ENCODE results near the gene TIMD4.

Gene TIMD4

DNA sequence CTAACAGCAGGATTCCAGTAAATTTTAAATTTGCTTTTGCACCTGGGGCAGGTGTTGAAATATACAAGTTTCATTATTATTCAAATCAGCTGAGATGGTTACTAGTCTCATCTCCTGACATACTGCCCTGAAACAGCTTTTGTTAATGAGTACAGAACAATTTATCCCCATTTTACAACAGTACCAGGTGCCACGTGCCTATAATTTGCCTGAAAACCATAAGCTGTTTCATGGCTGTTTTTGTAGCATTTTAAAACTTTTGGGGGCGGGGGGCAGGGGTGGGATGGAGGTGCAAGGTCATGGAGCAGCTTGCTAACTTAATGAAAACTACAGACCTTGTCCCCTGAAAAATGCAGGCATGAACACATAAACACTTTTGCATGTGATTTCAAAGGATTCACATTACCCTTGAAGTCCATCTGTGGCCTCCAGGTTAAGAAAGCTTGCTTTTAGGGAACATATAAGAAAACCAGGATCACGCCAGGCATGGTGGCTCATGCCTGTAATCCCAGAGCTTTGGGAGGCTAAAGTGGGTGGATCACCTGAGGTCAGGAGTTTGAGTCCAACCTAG lies 42.1 kb downstream of the TIMD4 start:
- peak; percentile 17 for DNase-seq

DNA sequence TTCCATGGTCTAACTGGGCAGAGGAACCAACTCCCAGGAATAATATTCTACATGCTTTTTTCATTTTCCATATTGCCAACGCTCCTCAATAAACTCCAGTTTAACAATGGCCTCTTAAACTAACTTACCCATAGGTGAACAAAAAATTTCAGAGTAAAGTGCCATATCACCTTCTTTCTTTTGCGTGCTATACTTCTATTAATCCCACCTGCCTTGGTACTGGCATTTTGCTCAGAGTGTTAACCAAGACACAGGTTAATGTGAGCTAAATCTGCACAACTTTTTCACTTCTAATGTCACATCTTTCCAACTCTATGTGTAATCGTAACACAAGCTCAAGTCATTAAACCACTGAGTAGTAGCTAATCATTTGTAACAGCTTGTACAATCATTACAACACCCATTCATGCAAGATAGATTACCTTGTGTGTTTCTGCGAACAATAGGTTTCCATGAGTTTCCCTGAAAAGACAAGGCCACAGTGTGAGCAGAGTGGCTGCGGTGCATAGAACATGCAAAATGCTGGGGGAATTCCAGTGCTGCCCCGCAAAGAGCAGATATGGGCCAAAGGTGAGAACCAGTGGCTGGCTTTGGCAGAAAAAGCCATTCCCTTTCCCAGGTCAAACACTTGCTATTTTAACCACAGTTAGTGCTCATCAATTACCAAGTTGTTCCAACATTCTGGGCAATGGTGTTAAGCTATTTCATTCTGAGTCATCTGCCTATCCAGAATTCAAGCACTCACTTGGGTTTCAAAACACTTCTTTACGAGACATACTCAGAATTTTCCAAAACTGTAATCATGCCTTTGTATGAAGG lies 42.8 kb downstream of the TIMD4 start:
- peak; percentile 26 for DNase-seq

DNA sequence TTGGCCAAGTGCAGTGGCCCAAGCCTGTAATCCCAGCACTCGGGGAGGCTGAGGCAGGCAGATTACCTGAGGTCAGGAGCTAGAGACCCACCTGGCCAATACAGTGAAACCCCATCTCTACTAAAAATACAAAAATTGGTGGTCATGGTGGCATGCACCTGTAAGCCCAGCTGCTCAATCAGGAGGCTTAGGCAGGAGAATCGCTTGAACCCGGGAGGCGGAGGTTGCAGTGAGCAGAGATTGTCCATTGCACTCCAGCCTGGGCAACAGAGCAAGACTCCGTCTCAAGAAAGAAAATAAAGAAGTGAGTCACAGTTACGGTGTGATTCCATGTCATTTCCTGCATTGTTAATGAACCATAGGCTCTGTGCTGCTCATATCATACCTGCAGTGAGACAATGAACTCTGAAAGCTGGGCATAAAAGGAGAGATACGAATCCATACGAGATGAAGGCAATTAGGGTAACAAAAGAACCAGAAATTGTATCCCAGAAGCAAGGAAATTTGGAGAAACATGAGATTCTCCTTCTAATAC lies 44.6 kb downstream of the TIMD4 start:
- DNase-seq = peak; percentile 22

DNA sequence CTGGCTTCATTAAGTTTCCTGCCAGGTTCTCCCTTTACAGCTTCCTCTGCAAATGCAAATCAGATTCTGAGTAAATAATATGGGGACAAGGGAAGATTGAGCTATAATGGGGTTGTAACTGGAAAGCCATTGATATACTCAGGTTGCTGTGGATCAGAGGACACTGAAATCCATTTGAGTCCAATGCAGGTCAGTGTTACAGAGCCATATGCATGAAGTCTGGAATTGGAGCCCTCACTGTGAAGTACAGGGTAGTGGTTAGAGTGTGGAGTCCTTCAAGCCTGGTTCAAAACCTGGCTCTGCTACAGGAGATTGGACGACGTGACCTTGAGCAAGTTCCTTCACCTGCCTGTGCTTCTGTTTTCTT lies 48.7 kb downstream of the TIMD4 start:
- no peak for DNase-seq

DNA sequence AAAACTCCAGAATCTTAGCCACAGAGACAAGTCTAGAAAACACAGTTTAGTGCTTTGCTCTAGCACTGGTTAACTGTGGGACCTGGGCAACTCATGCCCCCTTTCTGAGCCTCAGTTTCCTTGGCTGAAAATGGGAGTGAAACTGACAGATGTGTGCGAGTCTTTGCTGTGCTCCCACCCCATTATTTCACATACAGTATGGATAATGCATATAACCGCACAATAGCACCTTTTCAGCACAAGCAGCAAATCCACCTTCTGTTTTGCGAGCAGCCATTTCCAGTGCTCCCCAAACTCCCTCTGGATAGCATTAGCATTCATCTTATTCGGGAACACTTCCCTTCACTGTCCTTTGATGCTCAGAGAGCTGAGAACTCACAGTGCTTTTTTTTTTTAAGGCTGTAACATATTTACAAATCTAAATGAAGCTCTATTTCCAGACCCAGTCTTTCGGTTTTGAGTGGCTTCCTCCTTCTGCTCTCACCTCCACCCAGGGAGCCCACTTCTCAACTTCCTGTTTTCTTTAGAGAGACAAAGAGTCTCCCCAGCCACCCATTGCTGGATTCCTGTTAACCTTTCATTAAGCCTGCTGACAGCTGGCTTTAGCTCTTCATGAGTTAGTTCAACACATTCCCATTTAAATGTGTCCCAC lies 49.2 kb downstream of the TIMD4 start:
- DNase-seq = peak; percentile 99

DNA sequence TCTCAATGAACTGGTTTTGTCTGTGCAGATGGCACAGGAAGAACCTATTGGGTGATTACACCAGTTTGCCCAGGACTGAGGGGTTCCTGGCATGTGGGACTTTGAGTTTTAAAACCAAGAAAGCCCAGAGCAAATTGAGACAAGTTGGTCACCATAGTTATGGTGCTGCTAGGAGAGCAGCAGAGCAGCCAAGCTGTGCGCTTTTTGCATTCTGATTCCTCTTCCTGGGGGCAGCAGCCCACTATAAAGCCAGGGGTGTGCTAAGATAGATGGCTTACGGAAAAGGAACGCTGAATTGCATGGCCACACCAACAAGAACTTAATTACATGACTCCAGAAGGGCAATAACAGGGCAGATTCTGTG lies 49.7 kb downstream of the TIMD4 start:
- no peak for DNase-seq

DNA sequence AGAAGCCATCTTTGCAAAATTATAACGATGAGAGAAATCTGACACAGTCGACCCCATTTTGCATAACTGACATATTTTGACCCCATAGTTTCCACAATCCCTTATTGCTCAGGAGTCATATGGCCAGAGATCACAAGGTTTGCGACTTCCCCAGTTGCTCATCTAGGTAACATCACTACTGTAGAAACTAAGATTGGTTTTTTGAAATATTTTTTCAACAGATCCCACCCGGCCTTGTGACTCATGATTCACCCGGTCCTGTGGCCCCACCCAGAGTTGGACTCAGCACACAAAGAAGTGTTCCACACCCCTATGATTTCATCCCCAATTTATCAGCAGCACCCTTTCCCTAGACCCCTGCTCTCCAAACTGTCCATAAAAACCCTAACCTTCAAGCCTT lies 50.2 kb downstream of the TIMD4 start:
- no peak for DNase-seq

DNA sequence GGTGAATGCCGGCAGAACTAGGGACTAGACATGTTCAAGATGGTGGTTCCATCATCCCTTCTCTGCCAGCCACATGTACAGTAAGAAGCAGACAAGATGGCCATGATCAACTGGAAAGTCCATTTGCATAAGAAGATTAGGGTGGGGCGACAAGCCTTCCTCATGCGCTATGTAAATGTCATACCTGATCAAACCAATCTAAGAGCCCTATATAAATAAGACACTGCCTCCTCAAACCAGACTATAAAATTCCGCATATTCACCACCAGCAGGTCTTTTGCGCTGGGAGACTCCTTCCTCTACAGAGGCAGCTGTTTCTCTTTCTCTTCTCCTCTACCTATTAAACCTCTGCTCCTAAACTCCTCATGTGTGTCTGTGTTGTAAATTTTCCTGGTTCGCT lies 53.8 kb downstream of the TIMD4 start:
- no peak for DNase-seq

DNA sequence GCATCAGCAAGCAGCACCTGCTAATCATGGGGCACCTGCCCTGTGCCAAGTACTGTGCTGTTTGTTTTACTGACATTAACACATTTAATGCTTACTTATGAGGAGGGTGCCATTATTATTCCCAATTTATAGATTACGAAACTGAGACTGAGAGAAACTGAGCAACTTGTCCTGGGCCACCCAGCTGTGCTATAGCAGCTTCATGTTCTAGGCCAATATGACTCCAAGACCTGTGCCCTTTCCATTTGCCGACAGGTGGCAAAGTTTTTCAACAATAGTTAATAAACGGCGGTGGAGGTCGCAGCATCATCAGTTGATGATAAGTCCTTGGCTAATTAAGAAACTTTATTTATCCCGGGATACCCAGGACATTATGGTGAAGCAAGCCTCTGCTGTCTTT lies 55.4 kb downstream of the TIMD4 start:
- no peak for DNase-seq

DNA sequence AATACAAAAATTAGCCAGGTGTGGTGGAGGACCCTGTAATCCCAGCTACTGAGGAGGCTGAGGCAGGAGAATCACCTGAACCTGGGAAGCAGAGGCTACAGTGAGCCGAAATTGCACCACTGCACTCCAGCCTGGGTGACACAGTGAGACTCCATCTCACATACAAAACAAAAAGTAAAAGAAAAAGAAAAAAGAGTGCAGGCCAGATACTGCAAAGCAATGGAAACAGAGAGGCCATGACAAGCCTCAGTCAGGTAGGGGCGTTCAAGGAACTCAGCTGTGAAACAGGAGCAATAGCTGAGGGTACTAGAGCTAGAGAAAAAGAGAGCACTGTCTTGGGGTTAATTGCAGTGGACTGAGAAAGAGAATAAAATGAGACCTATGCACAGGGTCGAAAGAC lies 56.2 kb downstream of the TIMD4 start:
- DNase-seq = no peak

DNA sequence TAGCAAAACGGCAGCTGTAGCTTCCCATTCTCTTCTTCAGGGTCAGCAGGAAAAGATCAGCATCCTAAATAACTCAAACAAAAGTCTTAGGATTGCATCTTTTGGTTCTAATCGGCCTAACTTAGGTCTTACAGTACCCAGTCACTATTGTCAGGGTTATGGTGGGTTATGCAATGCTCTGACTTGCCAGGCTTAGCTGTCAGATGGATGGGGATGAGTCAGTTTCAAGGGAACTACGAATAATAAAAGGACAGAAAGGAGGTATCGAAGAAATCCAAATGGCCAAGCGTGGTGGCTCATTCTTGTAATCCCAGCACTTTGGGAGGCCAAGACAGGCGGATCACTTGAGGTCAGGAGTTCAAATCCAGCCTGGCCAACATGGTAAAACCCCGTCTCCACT lies 66.5 kb downstream of the TIMD4 start:
- no peak for DNase-seq

DNA sequence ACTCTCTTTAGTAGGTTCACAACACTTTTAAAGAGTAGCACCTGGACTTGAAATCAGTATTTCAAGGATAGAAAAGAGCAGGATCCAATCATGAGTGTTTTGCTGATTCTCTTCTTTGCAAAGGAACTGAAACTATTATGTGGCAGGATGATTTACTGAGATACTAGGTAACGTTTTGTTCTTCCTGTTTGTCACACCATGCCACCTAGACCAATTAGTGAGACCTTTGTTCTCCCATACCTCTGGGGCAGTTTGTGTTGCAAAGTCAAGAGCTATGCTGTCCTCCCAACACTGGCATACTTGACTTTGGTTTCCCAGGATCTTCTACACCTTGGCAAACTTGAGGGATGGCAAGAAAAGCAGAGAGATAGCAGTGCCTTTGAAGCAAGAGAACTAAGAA lies 69.5 kb downstream of the TIMD4 start:
- peak; percentile 13 for DNase-seq

DNA sequence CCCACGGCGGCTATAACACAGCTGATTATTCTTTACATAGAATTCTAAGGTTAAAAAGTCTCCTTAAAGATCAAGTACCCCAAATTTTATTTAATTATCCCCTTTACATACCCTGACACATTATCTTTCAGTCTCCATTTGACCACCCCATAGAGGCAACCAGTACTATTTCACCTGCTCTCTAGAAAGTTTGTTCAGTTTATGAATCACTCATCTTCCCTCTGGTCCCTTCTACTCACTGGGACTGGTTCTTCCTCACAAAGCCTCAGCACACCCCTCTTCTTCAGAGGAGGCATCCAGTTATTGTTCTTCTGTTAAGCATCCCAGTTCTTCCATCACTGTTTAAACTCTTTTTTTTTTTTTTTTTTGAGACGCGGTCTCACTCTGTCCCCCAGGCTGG lies 70.2 kb downstream of the TIMD4 start:
- DNase-seq = no peak

DNA sequence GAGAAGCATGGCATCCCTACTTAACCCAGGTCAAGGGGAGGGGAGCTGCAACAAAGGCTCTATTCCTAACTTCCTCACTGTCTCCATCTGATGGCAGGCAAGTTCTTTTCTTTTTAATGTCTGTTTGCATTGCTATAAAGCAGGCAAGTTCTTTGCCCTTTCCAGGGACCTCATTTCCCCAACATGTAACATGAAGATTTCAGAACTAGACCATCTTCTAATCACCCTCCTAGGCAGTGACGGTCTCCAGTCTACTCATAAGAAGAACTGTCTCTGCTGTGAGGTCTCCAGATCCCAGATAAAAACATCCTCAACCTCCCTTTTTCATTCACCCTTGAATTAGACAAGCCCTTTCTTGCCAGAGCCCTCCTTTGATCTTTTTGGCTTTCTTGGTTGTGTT lies 70.8 kb downstream of the TIMD4 start:
- peak; percentile 60 for DNase-seq

DNA sequence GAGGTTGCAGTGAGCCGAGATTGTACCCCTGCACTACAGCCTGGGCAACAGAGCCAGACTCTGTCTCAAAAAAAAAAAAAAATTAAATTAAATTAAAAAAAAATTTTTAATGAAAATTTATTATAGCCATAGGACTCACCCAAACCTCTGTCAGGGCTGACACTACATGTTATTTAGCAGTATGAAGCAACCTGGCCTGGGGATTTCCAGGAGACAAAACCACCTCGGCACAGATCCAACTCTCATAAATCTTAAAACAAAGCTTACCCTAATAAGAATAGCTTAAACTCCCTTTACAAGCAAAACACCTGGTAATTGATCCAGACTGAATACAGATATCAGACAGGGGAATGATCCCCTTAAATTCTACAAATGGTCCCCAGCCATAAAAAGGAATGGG lies 74.5 kb downstream of the TIMD4 start:
- peak; percentile 92 for DNase-seq

DNA sequence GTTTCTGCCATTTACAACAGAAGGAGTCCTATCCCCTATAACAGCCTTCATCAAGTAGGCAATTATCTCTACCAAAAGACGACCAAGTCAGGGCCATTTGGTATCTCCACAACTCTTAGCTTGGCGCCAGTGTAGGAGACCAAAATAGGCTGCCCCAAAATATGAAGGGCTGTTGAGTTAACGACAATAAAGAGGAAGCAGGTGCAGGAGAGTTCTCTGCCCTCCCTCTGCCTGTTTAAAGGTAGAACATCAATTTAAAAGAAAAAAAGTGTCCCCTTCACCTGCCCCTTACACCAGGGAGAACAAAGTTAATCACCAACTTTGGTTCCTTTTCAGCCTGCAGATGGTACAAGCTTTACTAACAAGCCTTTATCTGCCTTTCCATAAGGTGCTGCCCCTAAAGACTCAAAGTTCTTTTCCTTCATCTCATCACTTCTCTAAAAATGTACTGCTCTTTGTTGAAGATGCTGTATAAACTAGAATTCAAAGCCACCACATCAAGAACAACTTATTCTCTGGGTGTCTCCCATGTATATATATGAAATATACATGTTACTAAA lies 79.6 kb downstream of the TIMD4 start:
- peak; percentile 16 for DNase-seq

DNA sequence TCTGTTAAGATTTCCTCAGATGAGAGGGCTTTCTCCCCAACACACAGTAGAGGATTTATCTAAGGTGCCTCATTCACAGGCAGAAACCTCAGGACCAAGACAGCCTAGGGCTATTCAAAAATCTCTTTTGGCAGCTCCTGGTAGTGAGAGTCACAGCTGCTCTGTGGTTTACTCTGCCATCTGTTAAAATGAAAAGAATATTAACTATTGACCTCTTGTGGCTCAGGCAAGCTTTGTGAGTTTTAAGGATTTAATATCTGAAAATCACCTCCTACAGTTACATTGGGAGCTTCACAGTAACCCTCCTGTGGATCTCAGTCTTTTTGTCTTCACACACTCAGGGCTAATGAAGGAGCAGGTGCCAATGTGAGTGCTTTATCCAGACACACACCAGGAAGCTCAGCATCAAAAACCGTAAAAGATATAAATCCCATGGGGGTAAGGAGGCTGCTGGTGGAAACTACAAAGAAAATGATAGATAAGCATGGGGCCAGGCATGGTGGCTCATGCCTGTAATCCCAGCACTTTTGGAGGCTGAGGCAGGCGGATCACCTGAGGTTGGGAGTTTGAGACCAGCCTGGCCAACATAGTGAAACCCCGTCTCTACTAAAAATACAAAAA lies 83.3 kb downstream of the TIMD4 start:
- peak; percentile 96 for DNase-seq

DNA sequence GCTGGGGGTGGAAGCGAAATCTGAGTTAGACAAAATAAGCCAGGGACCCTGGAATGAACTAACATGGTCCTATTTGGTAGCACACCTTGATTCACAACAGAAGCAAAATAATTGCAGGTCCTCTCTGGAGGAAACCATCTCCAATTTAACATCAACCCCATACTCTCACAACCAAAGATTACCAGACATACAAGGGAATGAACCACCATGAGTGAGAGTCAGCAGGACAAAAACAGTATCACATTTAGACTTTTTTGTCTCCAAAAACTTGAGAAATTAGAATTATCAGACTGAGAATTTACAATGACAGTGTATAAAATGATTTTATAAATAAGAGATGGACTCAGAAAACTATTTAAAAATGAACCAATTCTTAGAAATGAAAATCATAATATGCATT lies 91.8 kb downstream of the TIMD4 start:
- DNase-seq = no peak

DNA sequence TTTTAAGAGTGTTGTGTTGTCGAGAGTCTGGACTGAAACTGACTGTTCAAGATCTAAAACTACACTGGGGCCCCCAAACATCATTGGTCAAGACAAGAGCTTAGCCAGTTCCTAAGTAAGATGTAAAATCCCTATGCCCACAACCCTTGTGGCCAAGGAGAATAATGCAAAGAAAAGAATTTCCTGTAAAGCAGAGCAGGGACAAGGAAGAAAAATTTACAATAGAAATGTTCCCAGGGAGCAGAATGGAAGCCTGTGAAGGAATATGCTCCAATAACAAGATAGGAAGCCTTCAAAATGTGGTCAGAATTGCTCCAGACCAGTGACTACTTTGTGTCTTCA lies 92.6 kb downstream of the TIMD4 start:
- DNase-seq = no peak
